Loucy (cell line): ENCODE data around the gene DNM2.
A peak's percentile ranks its signal among the peaks of the same experiment; 100 is the strongest.

ENCODE experiments used
- H2AFZ ChIP-seq: fragments of 200-600 bp; sonication (generic); 2 replicates; pipeline ENCODE4 v1.6.0; 2016; ENCODE audit warnings: antibody characterized with exemption, mild to moderate bottlenecking, low read length, moderate library complexity
- H3F3A ChIP-seq: fragments of 200-600 bp; 2 replicates; pipeline ENCODE4 v1.6.0; 2016; ENCODE audit warnings: antibody characterized with exemption, low read depth, mild to moderate bottlenecking
- H3K27me3 ChIP-seq: fragments of 200-600 bp; sonication (generic); 2 replicates; pipeline ENCODE4 v1.6.1; 2014; ENCODE audit warnings: low read length, mild to moderate bottlenecking; ENCODE audit not compliant: insufficient read depth, poor library complexity, severe bottlenecking
- H3K36me3 ChIP-seq: fragments of 200-600 bp; sonication (generic); 2 replicates; pipeline ENCODE4 v1.6.1; 2016; ENCODE audit warnings: low read length; ENCODE audit not compliant: insufficient read depth
- H3K4me1 ChIP-seq: fragments of 200-600 bp; sonication (generic); 2 replicates; pipeline ENCODE4 v1.5.1; 2014; ENCODE audit warnings: low read length, mild to moderate bottlenecking; ENCODE audit not compliant: insufficient read depth, poor library complexity, severe bottlenecking
- H3K4me2 ChIP-seq: fragments of 200-600 bp; sonication (generic); 2 replicates; pipeline ENCODE4 v1.6.0; 2014; ENCODE audit warnings: antibody characterized with exemption, low read length, low read depth, mild to moderate bottlenecking; ENCODE audit not compliant: poor library complexity, severe bottlenecking
- H3K4me3 ChIP-seq: fragments of 200-600 bp; sonication (generic); 2 replicates; pipeline ENCODE4 v1.5.1; 2014; ENCODE audit warnings: low read length, mild to moderate bottlenecking, mixed read lengths; ENCODE audit not compliant: poor library complexity, severe bottlenecking
- H3K79me2 ChIP-seq: fragments of 200-600 bp; sonication (generic); 2 replicates; pipeline ENCODE4 v1.6.1; 2014; ENCODE audit warnings: low read length; ENCODE audit not compliant: insufficient read depth
- H3K9ac ChIP-seq: fragments of 200-600 bp; sonication (generic); 2 replicates; pipeline ENCODE4 v1.6.0; 2014; ENCODE audit warnings: mild to moderate bottlenecking, low read depth, low read length, moderate library complexity; ENCODE audit not compliant: poor library complexity, severe bottlenecking
- H3K9me2 ChIP-seq: fragments of 200-600 bp; sonication (generic); replicated peaks from 2 replicates; pipeline ENCODE4 v1.6.1; 2016; ENCODE audit warnings: low read depth, low read length, mixed read lengths
- H3K9me3 ChIP-seq: fragments of 200-600 bp; sonication (generic); 2 replicates; pipeline ENCODE4 v1.6.1; 2014; ENCODE audit warnings: mild to moderate bottlenecking, antibody characterized with exemption, low read length, low read depth; ENCODE audit not compliant: insufficient read depth
- H4K20me1 ChIP-seq: fragments of 200-600 bp; sonication (generic); 2 replicates; pipeline ENCODE4 v1.6.0; 2014; ENCODE audit warnings: antibody characterized with exemption, low read length, mild to moderate bottlenecking; ENCODE audit not compliant: insufficient read depth, poor library complexity, severe bottlenecking
- CTCF ChIP-seq: fragments of 200-600 bp; sonication (generic); conservative IDR thresholded peaks from 2 replicates; pipeline ENCODE4 v1.5.1; 2014; ENCODE audit warnings: mild to moderate bottlenecking, antibody characterized with exemption, low read length
- EZH2phosphoT487 ChIP-seq: fragments of 200-600 bp; IDR thresholded peaks from 2 replicates; pipeline ENCODE4 v1.6.1; 2018; ENCODE audit warnings: antibody characterized with exemption, mild to moderate bottlenecking, moderate library complexity, borderline replicate concordance

The DNM2 gene

GRCh38 chr19:10717356-10718204 is at the start of gene DNM2:
Gene DNM2, plus strand, starts transcription at chr19:10718079. Its CDS starts 164 bp downstream, at chr19:10718243.
- Histone ChIP-seq H3K9ac (peak within 1 kb of the TSS; percentile 98), H2AFZ (peak within 1 kb of the TSS; percentile 85)
- TF ChIP-seq CTCF (peak; percentile 81), EZH2phosphoT487 (no peak)

GRCh38 chr19:10669246-10669645 is 48.6 kb upstream of the DNM2 start:
- peaks cover 71% of the 10 kb centered on the region for H3K36me3 ChIP-seq
- no peak overlapping the region for H3K4me2 ChIP-seq
- peaks cover 89% of the 10 kb centered on the region for H4K20me1 ChIP-seq
- TF ChIP-seq EZH2phosphoT487 = no peak
- H3K9ac ChIP-seq = no peak overlapping the region
- no peak overlapping the region for H2AFZ ChIP-seq
- H3K9me2 ChIP-seq = no peaks in the 10 kb centered on the region
- peaks cover 96% of the 10 kb centered on the region for H3K79me2 ChIP-seq
- no peaks in the 10 kb centered on the region for H3K27me3 ChIP-seq
- no peaks in the 10 kb centered on the region for H3K4me1 ChIP-seq
- no peaks in the 10 kb centered on the region for H3F3A ChIP-seq
- no peaks in the 10 kb centered on the region for H3K9me3 ChIP-seq
- H3K4me3 ChIP-seq = no peak overlapping the region

More at GRCh38 chr19:10717356-10718204, at the start of gene DNM2:
- no peaks in the 10 kb centered on the region for H3K9me3 ChIP-seq
- no peaks in the 10 kb centered on the region for H3F3A ChIP-seq
- peak within 1 kb of the TSS; percentile 97 for H3K4me2 ChIP-seq
- H3K36me3 ChIP-seq = no peaks in the 10 kb centered on the region
- H4K20me1 ChIP-seq = peaks cover 42% of the 10 kb centered on the region
- peaks cover 47% of the 10 kb centered on the region for H3K79me2 ChIP-seq
- H3K4me1 ChIP-seq = peaks cover 29% of the 10 kb centered on the region
- H3K4me3 ChIP-seq = peak within 1 kb of the TSS; percentile 96
- H3K9me2 ChIP-seq = no peaks in the 10 kb centered on the region
- no peaks in the 10 kb centered on the region for H3K27me3 ChIP-seq

DNA sequence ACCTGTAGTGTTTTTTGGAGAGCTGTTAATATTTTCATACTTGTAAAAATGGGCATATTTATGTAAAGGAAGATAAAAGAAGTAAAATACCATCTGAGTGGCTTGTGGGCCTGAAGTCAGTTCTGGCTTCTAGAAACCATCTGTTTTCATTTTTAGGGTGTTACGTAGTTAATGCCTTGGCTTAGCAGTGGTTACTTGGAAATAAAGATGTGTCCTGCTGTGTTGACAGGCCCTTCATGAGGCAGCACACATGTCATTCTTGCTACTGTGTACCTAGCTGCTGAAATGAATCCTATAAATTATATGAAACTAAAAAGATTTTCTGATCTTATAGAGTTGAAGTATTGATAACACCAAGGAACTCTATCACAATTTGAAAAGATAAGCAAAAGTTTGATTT is 47.7 kb upstream of the DNM2 start:
- Histone ChIP-seq H4K20me1 (peaks cover 95% of the 10 kb centered on the region), H3K36me3 (peaks cover 80% of the 10 kb centered on the region), H3K27me3 (no peaks in the 10 kb centered on the region), H3F3A (no peaks in the 10 kb centered on the region), H2AFZ (no peak overlapping the region), H3K9me2 (no peaks in the 10 kb centered on the region), H3K9me3 (no peaks in the 10 kb centered on the region), H3K4me2 (no peak overlapping the region), H3K4me1 (no peaks in the 10 kb centered on the region), H3K4me3 (no peak overlapping the region), H3K79me2 (peaks cover 96% of the 10 kb centered on the region), H3K9ac (no peak overlapping the region)
- TF ChIP-seq EZH2phosphoT487 (no peak), CTCF (no peak)
